HepG2 (cell line): ENCODE results near the gene MTF2. TPM values are rescaled to one million over a fixed set of nuclear protein-coding genes. Genes with fewer than 3 reads are reported as not detected.
A peak's percentile ranks its signal among the peaks of the same experiment; 100 is the strongest.
"Not testable (repeated sequence)": the region's sequence is repeated elsewhere in the genome, so short reads cannot be mapped to it uniquely, and the experiment has no call there.

Source experiments
- ATAC-seq: fragments of 200-7000 bp; cut with Tn5 transposase; 3 replicates; pipeline ENCODE4 v1.9.1; 2020; ENCODE audit warnings: mild to moderate bottlenecking, moderate library complexity
- BruUV-seq: library from RNA; stranded (reverse); fragments of 400-500 nt; replicated peaks from 2 replicates; lab custom pipeline; 2021; lab: Mats Ljungman, UMichigan
- CTCF ChIA-PET: fragments of 300-600 bp; formaldehyde crosslinking; extraction: SDS; loops from one replicate; lab custom pipeline; 2021; ENCODE audit warnings: low total read pairs, inconsistent platforms, low intra/inter-chr PET ratio; lab: Yijun Ruan, JAX
- POLR2A ChIA-PET: fragments of 350-600 bp; sonication (Branson Sonifier 250); formaldehyde crosslinking; loops from one replicate; lab custom pipeline; 2020; ENCODE audit warnings: antibody characterized with exemption, inconsistent platforms; lab: Yijun Ruan, JAX
- DNase-seq: peaks from one replicate; pipeline ENCODE4 v3.0.0-alpha.2; 2015; ENCODE audit warnings: low spot score
- FAIRE-seq: peaks from 3 replicates; lab custom pipeline; 2011; peaks lifted over from hg19 to GRCh38; lab: Jason Lieb, UNC
- H2AFZ ChIP-seq: one replicate; pipeline ENCODE4 v1.6.1; 2011; ENCODE audit warnings: low read length, inconsistent platforms
- H3K27ac ChIP-seq: fragments of 300-600 bp; 3 replicates; pipeline ENCODE4 v1.8.0; 2011; ENCODE audit warnings: mixed run types, mild to moderate bottlenecking, mixed read lengths, low read length, inconsistent platforms; ENCODE audit not compliant: insufficient read depth; ENCODE audit errors: extremely low read length
- H3K27me3 ChIP-seq, 2 experiments: fragments of 200-600 bp in 1 of 2; 2 replicates in 1 of 2; 3 replicates in 1 of 2; pipeline versions ENCODE4 v1.6.0 to v1.8.0; 2011; ENCODE audit warnings: low read length in 2 of 2, mild to moderate bottlenecking in 2 of 2, moderate library complexity in 2 of 2, inconsistent platforms in 1 of 2; ENCODE audit not compliant: insufficient read depth in 2 of 2, control insufficient read depth in 1 of 2
- H3K36me3 ChIP-seq, 2 experiments: fragments of 200-600 bp in 1 of 2; replicated peaks in 1 of 2; 2 replicates in 1 of 2; 3 replicates in 1 of 2; pipeline versions ENCODE4 v1.5.1 to v1.8.0; 2011; ENCODE audit warnings: low read length in 2 of 2, inconsistent platforms in 1 of 2; ENCODE audit not compliant: insufficient read depth in 2 of 2, control insufficient read depth in 1 of 2
- H3K4me1 ChIP-seq: 2 replicates; pipeline ENCODE4 v1.5.1; 2012; ENCODE audit warnings: low read length, inconsistent platforms; ENCODE audit not compliant: insufficient read depth
- H3K4me2 ChIP-seq: 2 replicates; pipeline ENCODE4 v1.6.0; 2011; ENCODE audit warnings: low read depth, low read length, inconsistent platforms
- H3K4me3 ChIP-seq, 3 experiments: fragments of 200-600 bp in 1 of 3; sonication (generic), shearing (Covaris generic) in 1 of 3; replicated peaks in 1 of 3; 2 replicates each; pipeline ENCODE4 v1.5.1; 2011 to 2016; ENCODE audit warnings: low read length in 3 of 3, inconsistent platforms in 2 of 3, low read depth in 2 of 3, mild to moderate bottlenecking in 2 of 3, control low read depth in 1 of 3, mixed read lengths in 1 of 3; ENCODE audit not compliant: insufficient read depth in 1 of 3
- H3K79me2 ChIP-seq: one replicate; pipeline ENCODE4 v1.6.1; 2011; ENCODE audit warnings: low read length, inconsistent platforms; ENCODE audit not compliant: insufficient read depth
- H3K9ac ChIP-seq: 2 replicates; pipeline ENCODE4 v1.6.0; 2011; ENCODE audit warnings: mild to moderate bottlenecking, low read depth, low read length, inconsistent platforms; ENCODE audit not compliant: insufficient read depth
- H3K9me3 ChIP-seq: 2 replicates; pipeline ENCODE4 v1.5.1; 2012; ENCODE audit warnings: mild to moderate bottlenecking, low read length
- H4K20me1 ChIP-seq: 2 replicates; pipeline ENCODE4 v1.6.0; 2011; ENCODE audit warnings: inconsistent platforms, mild to moderate bottlenecking, low read length, moderate library complexity; ENCODE audit not compliant: insufficient read depth
- KAT8 ChIP-seq: IDR thresholded peaks from 2 replicates; pipeline ENCODE4 v1.6.1; 2016; ENCODE audit warnings: missing genetic modification reagents, missing compliant biosample characterization
- RCOR2 ChIP-seq: IDR thresholded peaks from 2 replicates; pipeline ENCODE4 v1.6.1; 2016; ENCODE audit warnings: missing biosample characterization, missing genetic modification reagents
- THAP9 ChIP-seq: sonication (generic); formaldehyde crosslinking; IDR thresholded peaks from 2 replicates; pipeline ENCODE4; 2020; ENCODE audit warnings: missing genetic modification reagents, mild to moderate bottlenecking, borderline replicate concordance
- WGBS: methylation state at CpG from one replicate; pipeline ENCODE4 v1.1.6; 2017; ENCODE audit warnings: low lambda C conversion rate; 5-methylcytosine and 5-hydroxymethylcytosine counted together
- in situ Hi-C: cut with HindIII; loops from 2 replicates; pipeline ENCODE4 v1.10.0; 2017; ENCODE audit warnings: low pct_unique_long_range_greater_than_20kb; ENCODE audit not compliant: extremely low pct_ligation_motif_present
- intact Hi-C: fragments of 100-400 bp; cut with micrococcal nuclease; formaldehyde crosslinking; loops from one replicate; pipeline ENCODE4 v1.10.0; 2022; ENCODE audit not compliant: unreplicated experiment
- polyA plus RNA-seq, 8 experiments: library from polyadenylated mRNA; depleted of rRNA in 3 of 8; stranded (reverse) in 7 of 8; unstranded in 1 of 8; fragments of >200 nt; fragmentation: Illumina TruSeq in 4 of 8; extraction: Trizol in 4 of 8; gene quantifications; 2 replicates each; pipeline versions ENCODE4 v1.2.1 to v1.2.3, GENCODE V29; 2011 to 2016; ENCODE audit warnings: low read depth in 4 of 8, missing spikeins in 1 of 8, mixed read lengths in 1 of 8; ENCODE audit not compliant: insufficient read depth in 1 of 8
- total RNA-seq, 5 experiments: library from RNA; depleted of rRNA; stranded (reverse); fragments of >200 nt; fragmentation: Illumina TruSeq; extraction: Trizol; gene quantifications; 2 replicates each; pipeline ENCODE4 v1.2.3, GENCODE V29; 2016; ENCODE audit warnings: low read depth in 1 of 5

MTF2 gene
- total and polyA plus RNA-seq, 2 of the 13 experiments (the other 11 are each of a cell fraction or from before 2014, with no cell fraction given): 48.7 to 53.9 TPM

- Histone ChIP-seq H3K9ac (no peak overlapping the region), H3K4me1 (no peaks in the 10 kb centered on the region), H2AFZ (no peak overlapping the region), H3K36me3 (peaks cover 10 to 55% of the 10 kb centered on the region in 2 experiments), H3K79me2 (no peaks in the 10 kb centered on the region), H3K27ac (no peak overlapping the region), H4K20me1 (no peaks in the 10 kb centered on the region), H3K9me3 (no peaks in the 10 kb centered on the region), H3K27me3 (no peaks in the 10 kb centered on the region), H3K4me2 (no peak overlapping the region), H3K4me3 (no peak overlapping the region)
- 93% methylated on average over 3 of the region's 3 CpGs for WGBS
- intact Hi-C loops: no loop called here
- in situ Hi-C loops: no loop called here
- ChIA-PET CTCF (no interaction called here), POLR2A (no interaction called here)
- no peak for TF ChIP-seq RCOR2 (CRISPR knock-in tag)
- no peak for TF ChIP-seq THAP9 (CRISPR knock-in tag)
- no peak for FAIRE-seq
- DNase-seq: no peak
- BruUV-seq: no TSS peak
- ATAC-seq: no peak
These were observed 76.3 kb downstream of the MTF2 start for GRCh38 chr1:93155335-93155734.

DNA sequence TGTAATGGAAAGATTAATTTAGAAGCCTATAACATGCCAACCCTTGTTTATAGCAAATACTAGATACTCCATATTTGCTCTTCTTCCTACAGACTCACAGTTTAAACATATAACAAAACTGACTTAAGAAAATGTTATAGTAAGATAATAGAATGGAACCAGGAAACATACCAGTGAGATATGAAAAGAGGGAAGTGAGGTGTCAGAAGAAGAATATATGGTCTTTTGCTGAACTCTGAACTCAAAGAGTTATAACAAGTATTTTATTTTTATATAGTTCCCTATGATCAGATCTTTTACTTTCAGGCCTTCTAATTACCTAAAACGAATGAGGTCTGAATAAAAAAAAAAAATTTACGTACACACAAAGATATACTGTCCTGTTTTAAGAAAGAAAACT lies 80.3 kb downstream of the MTF2 start:
- Histone ChIP-seq H3K4me1 (no peaks in the 10 kb centered on the region; the same call in 1 of the 2 replicates), H3K4me2 (no peak overlapping the region), H4K20me1 (no peaks in the 10 kb centered on the region), H3K4me3 (no peak overlapping the region), H3K27me3 (no peaks in the 10 kb centered on the region), H3K27ac (no peak overlapping the region), H3K79me2 (peaks cover 29% of the 10 kb centered on the region), H3K36me3 (peaks cover 9 to 44% of the 10 kb centered on the region in 2 experiments), H2AFZ (no peak overlapping the region), H3K9me3 (no peaks in the 10 kb centered on the region), H3K9ac (no peak overlapping the region)
- intact Hi-C loops: no loop called here
- TF ChIP-seq KAT8 (CRISPR knock-in tag): no peak
- in situ Hi-C loops: no loop called here
- BruUV-seq: TSS peak; percentile 4
- POLR2A ChIA-PET: no interaction called here
- FAIRE-seq (no peak), ATAC-seq (no peak), DNase-seq (no peak)
- 96% methylated on average over 2 of the region's 2 CpGs for WGBS
- CTCF ChIA-PET: no interaction called here

GRCh38 chr1:93163314-93163713 lies 84.2 kb downstream of the MTF2 start:
- POLR2A ChIA-PET: interaction anchor here (1.5 kb wide), 1 partner anchor 9 kb away, joined by 4 read pairs; no protein-coding TSS in a partner anchor
- CTCF ChIA-PET, H4K20me1 ChIP-seq, H3K4me1 ChIP-seq, H3K9ac ChIP-seq, H3K27me3 ChIP-seq, H2AFZ ChIP-seq, H3K9me3 ChIP-seq, DNase-seq, FAIRE-seq, H3K4me2 ChIP-seq, ATAC-seq, H3K27ac ChIP-seq, intact Hi-C loops, BruUV-seq, in situ Hi-C loops, H3K4me3 ChIP-seq: not testable (repeated sequence)
- Histone ChIP-seq H3K79me2 (peaks cover 66% of the 10 kb centered on the region), H3K36me3 (peaks cover 4 to 27% of the 10 kb centered on the region in 2 experiments; a peak in 4 of 5 replicates)
- 96% methylated on average over 8 of the region's 8 CpGs for WGBS
